CD4-positive, alpha-beta T cell treated with Interleukin-6 at 100 ng/mL for 8 hours (primary cell): ENCODE measurements around the gene ABCA3.

Experiments used
- DNase-seq: peaks from one replicate; pipeline ENCODE4 v3.0.0-alpha.2; 2020; ENCODE audit warnings: mixed read lengths, low spot score

ABCA3 gene

DNA sequence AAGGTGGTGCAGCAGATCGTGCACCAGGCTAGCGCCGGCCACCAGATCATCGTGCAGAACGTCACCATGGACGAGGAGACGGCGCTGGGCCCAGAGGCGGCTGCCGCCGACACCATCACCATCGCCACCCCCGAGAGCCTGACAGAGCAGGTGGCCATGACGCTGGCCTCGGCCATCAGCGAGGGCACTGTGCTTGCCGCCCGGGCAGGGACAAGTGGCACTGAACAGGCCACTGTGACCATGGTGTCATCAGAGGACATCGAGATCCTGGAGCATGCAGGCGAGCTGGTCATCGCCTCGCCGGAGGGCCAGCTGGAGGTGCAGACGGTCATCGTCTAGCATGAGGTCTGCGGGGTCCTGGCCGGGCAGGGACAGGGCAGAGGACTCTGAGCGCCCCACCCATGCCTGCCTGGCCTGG lies 105.3 kb downstream of the ABCA3 start:
- no peak for DNase-seq

DNA sequence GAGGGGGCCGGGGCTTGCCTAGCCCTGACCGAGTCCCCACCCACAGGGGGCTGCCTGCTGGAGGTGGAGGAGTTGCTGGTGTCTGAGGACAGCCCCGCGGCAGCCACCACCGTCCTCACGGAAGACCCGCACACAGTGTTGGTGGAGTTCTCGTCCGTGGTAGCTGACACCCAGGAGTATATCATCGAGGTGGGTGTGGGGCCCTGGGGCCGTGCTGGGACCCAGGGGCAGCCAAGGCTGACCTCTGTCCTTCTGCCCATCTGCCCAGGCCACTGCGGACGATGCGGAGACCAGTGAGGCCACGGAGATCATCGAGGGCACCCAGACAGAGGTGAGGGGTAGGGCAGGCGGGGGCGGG lies 105.7 kb downstream of the ABCA3 start:
- no peak for DNase-seq

DNA sequence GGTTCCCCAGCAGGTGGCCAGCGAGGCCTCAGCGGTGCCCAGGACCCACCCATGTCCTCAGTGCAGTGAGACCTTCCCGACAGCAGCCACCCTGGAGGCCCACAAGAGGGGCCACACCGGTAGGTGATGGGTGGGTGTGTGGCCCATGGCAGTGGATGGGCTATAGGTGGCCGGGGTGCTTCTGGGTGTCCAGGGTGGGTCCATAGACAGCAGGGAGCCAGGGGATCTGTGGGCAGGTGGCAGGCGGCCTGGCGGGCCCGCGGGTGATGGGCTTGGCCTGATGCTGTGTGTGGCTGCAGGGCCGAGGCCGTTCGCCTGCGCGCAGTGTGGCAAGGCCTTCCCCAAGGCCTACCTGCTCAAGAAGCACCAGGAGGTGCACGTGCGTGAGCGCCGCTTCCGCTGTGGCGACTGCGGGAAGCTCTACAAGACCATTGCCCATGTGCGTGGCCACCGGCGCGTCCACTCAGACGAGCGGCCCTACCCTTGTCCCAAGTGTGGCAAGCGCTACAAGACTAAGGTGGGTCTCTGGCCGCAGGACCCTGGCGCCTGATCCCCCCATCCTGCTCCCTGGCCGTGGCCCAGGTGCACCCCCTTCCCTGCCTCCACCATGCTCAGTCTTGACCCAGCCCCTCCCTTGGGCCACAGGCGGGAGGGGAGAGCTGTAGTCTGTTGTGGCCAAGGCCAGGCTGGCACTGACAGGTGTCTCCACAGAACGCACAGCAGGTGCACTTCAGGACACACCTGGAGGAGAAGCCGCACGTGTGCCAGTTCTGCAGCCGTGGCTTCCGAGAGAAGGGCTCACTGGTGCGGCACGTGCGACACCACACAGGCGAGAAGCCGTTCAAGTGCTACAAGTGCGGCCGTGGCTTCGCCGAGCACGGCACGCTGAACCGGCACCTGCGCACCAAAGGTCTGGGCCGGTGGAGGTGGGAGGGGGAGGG lies 106.4 kb downstream of the ABCA3 start:
- DNase-seq = no peak

DNA sequence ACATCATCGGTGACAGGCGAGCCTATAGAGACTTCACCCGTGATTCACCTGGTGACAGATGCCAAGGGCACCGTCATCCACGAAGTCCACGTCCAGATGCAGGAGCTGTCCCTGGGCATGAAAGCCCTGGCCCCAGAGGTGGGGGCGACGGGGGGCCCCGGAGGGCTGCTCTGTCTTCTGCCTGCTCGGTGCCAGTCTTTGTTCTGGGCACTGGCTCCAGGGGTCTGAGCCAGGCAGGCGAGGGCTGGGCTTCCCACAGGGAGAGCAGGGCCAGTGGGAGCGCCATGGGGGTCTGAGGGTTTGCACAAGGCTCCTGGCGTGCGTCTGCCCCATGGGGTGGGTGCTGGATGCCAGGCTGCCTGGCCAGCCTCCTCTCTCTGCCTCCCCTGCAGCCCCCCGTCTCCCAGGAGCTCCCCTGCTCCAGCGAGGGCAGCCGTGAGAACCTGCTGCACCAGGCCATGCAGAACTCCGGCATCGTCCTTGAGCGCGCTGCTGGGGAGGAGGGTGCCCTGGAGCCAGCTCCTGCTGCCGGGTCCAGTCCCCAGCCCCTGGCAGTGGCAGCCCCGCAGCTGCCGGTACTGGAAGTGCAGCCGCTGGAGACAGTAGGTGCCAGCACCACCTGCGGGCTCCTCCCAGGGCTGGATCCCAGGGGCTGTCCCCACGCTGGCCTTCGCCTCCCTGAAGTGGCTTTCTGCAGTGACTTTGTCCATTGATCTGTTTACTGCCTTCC lies 107.3 kb downstream of the ABCA3 start:
- no peak for DNase-seq

DNA sequence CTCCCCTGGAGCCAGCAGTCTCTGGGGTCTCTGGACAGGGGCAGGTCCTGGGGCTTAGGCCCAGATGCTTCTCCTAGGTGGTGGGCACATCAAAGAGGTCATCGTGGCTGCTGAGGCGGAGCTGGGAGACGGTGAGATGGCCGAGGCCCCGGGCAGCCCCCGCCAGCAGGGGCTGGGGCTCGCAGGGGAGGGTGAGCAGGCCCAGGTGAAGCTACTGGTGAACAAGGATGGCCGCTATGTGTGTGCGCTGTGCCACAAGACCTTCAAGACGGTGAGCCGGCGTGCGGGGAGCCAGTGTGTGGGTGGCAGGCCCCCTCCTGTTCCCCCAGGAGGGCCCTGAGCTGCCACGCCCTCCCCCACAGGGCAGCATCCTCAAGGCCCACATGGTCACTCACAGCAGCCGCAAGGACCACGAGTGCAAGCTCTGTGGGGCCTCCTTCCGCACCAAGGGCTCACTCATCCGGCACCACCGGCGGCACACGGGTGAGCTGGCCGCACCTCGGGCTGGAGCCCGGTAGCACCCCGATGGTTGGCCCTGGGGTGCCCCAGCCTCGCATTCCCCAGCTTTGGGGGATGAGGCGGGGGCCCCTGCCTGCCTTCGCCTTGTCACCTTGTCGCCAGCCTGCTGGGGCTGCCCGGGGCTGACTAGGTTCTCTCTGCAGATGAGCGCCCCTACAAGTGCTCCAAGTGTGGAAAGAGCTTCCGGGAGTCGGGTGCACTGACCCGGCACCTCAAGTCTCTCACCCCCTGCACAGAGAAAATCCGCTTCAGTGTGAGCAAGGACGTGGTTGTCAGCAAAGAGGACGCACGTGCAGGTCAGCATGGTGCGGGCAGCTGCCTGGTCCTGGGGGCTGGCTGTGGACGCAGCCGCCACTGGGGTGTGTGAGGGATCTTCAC lies 108.2 kb downstream of the ABCA3 start:
- DNase-seq = no peak

DNA sequence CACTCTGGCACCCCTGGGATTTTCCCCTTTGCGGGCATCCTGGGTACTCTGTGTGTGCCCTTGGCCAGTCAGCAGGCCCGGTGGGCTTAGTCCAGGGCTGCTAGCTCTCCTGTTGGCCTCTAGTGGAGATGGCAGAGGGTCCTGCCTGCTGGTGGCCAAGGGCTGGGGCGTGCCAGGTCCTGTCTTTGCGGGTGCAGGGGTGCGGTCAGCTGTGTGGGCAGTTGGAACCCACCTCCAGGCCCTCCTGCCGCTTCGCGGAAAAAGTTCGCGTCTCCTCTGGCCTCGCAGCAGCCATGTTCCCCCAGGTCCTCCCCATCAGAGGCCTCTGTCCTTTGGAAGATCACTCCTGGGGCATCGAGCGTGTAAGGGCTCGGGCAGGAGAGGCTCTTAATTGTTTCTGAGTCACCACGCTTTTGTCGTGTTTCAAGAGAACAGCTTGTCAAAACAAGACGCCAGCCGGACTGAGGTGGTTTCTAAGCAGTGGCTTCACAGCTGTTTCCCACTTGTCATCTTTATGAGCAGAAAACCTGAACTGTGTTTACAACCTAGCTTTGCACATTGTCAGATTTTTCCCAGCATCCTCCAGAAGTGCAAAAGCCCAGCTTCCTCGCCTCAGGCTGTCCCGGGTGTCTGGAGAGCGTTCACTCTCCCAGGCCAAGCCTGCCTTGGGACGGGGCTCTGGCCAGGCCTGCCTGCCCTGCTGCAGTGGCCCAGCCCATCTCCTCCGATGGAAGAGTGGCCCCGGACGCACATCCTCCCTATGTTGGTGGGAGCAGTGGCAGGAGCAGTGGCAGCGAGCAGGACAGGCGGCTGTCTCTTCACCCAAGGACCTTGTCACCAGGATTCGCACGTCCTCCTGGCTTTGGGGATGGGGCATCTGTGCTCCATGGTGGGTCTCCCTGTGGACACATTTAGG lies 109.3 kb downstream of the ABCA3 start:
- no peak for DNase-seq

DNA sequence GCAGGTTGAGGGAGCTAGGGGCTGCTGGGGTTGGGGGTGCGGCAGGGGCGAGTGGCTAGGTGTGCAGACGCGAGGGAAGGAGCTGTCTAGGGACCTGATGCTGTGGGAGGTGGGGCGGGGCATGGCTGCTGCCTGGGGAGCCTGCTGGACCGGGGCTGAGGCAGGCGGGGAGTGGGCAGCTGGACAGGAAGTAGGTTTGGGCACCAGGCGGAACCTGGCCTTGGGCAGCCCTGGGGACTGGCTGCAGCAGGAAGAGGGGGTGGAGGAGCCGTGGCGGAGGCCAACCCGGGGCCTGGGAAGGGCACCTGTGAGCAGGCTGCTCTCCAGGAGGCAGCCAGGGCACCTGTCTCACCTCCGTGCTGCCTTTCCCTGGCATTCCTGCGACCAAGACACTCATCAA lies 110.2 kb downstream of the ABCA3 start:
- no peak for DNase-seq

DNA sequence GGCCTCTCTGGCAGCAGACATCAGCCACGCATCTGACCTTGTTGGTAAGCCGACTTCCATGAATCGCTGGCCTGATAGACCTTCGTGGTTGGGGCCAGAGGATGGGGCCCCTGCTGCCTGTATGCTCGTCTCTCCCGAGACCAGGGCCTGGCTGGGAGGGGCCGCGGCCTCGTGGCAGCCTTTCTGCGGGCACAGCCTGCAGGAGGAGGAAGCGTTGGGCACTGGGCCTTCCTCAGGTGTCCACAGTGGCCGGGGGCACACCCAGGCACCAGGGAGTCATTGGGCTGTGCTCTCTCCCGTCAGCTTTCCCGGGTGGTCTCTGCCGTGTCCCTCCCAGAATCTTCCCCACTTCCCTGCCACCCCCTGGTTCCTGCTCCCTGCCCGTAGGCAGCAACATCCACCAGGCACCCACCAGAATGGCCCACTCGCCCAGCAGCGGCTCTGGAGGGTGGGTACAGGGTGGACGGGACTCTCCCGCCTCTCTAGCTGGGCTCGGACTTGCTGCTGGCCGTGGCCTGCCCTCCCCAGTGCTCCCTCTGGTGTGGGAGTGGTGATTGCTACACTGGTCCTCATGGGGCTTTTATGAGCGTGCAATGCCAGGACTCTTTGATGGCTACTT lies 110.8 kb downstream of the ABCA3 start:
- no peak for DNase-seq

DNA sequence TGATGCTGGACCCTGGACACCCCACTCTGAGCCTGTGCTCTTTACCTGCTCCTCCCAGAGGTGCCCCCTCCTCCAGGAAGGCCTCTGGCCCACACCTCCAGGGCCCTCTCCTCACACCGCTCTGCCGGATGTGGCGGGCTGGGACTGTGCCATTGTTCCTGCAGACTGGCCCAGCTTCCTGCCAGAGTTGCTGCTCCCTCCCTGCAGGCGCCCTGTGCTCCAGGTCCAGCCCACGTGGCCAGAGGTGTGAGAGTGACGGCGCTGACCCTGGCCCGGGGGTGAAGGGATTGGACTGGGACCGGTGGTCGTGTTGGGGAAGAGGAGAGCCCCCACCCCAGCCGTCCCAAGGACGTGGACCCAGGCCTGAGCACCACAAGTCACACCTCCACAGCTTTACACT lies 111.4 kb downstream of the ABCA3 start:
- DNase-seq = no peak

DNA sequence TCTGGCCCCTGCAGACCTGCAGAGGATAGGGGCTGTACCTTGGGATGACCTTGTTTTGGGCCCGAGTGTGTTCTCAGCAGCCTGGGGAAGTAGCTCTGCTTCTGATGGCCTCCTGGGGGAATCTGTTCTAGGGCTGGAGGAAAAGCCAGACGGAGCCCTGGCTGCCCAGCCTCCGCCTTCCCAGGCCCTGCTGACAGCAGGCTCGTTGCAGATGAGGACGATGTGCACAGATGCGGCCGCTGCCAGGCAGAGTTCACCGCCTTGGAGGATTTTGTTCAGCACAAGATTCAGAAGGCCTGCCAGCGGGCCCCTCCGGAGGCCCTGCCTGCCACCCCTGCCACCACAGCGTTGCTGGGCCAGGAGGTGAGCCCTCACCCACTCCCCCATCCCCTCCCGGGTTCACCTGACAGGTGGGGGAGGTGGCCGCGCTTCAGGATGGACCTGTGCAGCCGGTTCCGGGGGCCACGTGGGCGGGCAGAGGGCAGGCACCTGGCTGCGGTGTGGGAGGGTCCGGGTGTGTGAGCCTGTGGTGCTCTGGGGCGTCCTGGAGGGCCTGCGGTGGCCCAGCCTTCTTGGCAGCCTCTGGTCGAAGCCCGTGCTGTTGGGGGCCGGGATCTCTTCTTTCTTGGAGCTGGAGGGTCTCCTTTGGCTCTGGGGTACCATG lies 112.2 kb downstream of the ABCA3 start:
- DNase-seq = no peak

DNA sequence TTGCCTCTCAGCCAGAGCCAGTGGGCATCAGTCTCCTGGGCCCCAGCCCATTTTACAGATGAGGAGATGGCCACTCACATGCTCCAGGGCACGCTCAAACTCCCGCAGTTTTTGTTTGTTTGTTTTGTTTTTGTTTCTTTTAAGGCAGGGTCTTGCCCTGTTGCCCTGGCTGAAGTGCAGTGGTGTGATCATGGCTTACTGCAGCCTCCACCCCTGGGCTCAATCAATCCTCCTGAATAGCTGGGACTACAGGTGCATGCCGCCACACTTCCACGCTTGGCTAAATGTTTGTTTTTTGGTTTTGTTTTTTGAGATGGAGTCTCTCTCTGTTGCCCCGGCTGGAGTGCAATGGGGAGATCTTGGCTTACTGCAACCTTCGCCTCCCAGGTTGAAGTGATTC lies 113.6 kb downstream of the ABCA3 start:
- no peak for DNase-seq

DNA sequence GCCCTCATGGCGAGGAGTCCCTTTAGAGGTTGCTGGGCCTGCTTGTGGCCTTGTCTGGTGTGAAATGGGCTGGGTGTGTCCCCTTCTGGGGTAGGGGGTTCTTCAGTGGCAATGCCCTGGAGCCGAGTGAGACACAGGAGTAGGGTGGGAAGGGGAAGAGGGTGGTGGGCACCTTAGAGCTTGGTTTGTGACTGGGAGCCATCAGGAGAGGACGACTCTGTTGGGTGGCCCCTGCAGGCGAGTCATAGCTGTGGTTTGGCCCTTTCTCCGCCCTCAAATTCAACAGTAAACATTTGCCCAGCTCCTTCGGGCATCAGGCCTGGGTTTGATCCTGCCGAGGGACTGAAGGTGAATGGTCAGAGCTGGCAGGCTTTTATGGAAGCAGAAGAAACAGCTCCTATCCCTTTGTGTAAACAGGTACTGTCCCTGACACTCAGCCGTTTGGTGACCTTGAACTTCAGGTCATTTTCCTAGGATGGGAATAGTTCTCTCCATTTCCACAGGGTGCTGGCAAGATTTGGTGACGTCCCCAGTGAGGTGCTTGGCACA lies 114.2 kb downstream of the ABCA3 start:
- no peak for DNase-seq
